ENCODE measurements around the gene PTDSS2.

PTDSS2 gene

DNA sequence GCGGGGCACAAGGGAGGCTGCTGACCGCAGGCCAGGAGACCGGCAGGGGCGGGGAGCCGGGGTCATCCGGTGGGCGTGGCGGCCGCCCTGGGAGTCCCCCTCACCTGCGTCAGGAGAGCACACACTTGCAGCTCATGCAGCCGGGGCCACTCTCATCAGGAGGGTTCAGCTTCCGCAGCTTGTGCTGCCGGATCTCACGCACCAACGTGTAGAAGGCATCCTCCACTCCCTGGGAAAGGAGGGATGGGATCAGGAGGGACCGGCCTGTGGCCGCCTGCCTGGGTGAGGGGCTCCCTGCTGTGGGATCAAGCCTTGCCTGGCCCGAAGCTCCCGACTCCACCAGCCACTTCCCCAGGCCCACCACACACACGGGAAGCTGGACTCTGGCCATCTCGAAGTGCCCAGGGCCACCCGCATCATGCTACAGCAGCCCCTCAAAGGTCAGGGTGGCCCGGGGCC lies 82.5 kb downstream of the PTDSS2 start:
- Histone ChIP-seq H3F3A (ENCODE audit: control insufficient read depth, insufficient read depth) (peaks cover 10% of the 10 kb centered on the region), H3K4me2 (ENCODE audit: low read length) (no peak overlapping the region), H3K36me3 (ENCODE audit: control insufficient read depth, low read length) (peaks cover 29% of the 10 kb centered on the region), H3K4me3 (ENCODE audit: low read length) (no peak overlapping the region), H3K9me2 (replicated peaks; ENCODE audit: control insufficient read depth, low read length) (no peaks in the 10 kb centered on the region), H3K4me1 (ENCODE audit: control insufficient read depth, low read length) (peaks cover 26% of the 10 kb centered on the region), H3K79me2 (ENCODE audit: control insufficient read depth, low read length) (peaks cover 20% of the 10 kb centered on the region), H3K27me3 (ENCODE audit: control insufficient read depth, low read length) (no peaks in the 10 kb centered on the region), H3K27ac (ENCODE audit: low read depth, low read length) (no peak overlapping the region), H3K9me3 (ENCODE audit: control insufficient read depth, insufficient read depth, low read length) (no peaks in the 10 kb centered on the region), H4K20me1 (ENCODE audit: control insufficient read depth, insufficient read depth, low read depth, low read length) (no peaks in the 10 kb centered on the region)
- TF ChIP-seq EZH2phosphoT487 (IDR thresholded peaks at IDR 0.05; ENCODE audit: borderline replicate concordance, low read length) = no peak
- TF ChIP-seq, protein P1, sequence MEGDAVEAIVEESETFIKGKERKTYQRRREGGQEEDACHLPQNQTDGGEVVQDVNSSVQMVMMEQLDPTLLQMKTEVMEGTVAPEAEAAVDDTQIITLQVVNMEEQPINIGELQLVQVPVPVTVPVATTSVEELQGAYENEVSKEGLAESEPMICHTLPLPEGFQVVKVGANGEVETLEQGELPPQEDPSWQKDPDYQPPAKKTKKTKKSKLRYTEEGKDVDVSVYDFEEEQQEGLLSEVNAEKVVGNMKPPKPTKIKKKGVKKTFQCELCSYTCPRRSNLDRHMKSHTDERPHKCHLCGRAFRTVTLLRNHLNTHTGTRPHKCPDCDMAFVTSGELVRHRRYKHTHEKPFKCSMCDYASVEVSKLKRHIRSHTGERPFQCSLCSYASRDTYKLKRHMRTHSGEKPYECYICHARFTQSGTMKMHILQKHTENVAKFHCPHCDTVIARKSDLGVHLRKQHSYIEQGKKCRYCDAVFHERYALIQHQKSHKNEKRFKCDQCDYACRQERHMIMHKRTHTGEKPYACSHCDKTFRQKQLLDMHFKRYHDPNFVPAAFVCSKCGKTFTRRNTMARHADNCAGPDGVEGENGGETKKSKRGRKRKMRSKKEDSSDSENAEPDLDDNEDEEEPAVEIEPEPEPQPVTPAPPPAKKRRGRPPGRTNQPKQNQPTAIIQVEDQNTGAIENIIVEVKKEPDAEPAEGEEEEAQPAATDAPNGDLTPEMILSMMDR (IDR thresholded peaks at IDR 0.05; ENCODE audit: low read depth, low read length, poor library complexity, severe bottlenecking) = no peak

DNA sequence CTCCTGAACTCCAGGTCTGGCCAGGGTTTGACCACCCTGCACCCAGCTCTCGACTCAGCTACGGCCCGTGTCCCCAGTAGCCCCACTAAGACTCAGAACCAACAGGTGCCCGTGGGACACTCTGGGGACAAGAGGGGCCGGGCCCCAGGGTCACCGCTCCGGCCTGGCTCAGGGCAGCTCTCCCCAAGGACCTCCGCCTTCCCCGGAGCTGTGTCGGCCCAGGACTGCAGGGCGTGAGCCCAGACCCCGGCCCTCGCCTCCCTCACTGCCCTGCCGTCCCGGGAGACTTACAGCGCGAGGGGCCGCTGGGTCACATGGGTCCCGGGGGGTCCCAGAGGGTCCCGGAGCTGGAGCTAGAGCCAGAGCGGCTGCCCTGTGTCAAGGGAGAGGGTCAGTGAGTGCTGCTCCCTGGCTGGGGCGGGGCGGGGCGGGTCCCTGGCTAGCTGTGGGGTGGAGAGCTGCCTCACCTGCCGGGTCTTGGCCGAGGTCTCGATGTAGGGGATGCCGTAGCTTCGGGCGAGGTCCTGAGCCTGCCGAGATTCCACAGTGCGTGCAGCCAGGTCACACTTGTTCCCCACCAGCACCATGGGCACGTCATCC lies 83.0 kb downstream of the PTDSS2 start:
- Histone ChIP-seq H3K4me2 (ENCODE audit: low read length) (no peak overlapping the region), H3K79me2 (ENCODE audit: control insufficient read depth, low read length) (peaks cover 20% of the 10 kb centered on the region), H3K4me1 (ENCODE audit: control insufficient read depth, low read length) (peaks cover 31% of the 10 kb centered on the region), H3K9me3 (ENCODE audit: control insufficient read depth, insufficient read depth, low read length) (no peaks in the 10 kb centered on the region), H3K27ac (ENCODE audit: low read depth, low read length) (no peak overlapping the region), H3F3A (ENCODE audit: control insufficient read depth, insufficient read depth) (peaks cover 10% of the 10 kb centered on the region), H3K27me3 (ENCODE audit: control insufficient read depth, low read length) (no peaks in the 10 kb centered on the region), H3K4me3 (ENCODE audit: low read length) (no peak overlapping the region), H3K9me2 (replicated peaks; ENCODE audit: control insufficient read depth, low read length) (no peaks in the 10 kb centered on the region), H4K20me1 (ENCODE audit: control insufficient read depth, insufficient read depth, low read depth, low read length) (no peaks in the 10 kb centered on the region), H3K36me3 (ENCODE audit: control insufficient read depth, low read length) (peaks cover 29% of the 10 kb centered on the region)
- TF ChIP-seq EZH2phosphoT487 (IDR thresholded peaks at IDR 0.05; ENCODE audit: borderline replicate concordance, low read length) = no peak
- TF ChIP-seq, protein P1 (IDR thresholded peaks at IDR 0.05; ENCODE audit: low read depth, low read length, poor library complexity, severe bottlenecking) = no peak

DNA sequence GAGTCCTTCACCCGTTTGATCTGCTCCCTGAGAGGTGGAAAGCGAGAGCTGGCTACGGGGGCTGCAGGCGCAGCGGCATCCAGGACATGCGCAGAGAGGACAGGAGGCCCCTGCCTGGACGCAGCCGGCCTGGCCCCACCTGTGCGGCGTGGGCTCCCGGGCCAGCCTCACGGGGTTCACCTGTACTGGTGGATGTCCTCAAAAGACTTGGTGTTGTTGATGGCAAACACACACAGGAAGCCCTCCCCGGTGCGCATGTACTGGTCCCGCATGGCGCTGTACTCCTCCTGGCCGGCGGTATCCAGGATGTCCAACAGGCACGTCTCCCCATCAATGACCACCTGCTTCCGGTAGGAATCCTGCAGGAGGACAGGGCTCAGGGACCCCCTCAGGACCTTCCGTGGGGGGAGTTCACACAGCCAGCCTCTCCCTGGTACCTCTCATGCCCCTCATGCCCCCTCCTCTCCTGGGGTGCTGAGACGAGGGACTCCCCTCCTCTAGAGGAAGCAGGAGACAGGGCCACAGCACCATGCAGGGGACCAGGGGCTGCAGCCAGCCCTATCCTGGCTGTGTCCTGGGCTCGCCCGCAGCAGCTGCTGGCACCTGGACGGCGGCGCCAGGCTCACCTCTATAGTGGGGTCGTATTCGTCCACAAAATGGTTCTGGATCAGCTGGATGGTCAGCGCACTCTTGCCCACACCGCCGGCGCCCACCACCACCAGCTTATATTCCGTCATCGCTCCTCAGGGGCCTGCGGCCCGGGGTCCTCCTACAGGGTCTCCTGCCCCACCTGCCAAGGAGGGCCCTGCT lies 83.7 kb downstream of the PTDSS2 start:
- H3K4me3 ChIP-seq (ENCODE audit: low read length) = peak overlapping the region; percentile 80

More for the DNA sequence above, 83.7 kb downstream of the PTDSS2 start:
- Histone ChIP-seq H3K79me2 (ENCODE audit: control insufficient read depth, low read length) (peaks cover 20% of the 10 kb centered on the region), H3K4me1 (ENCODE audit: control insufficient read depth, low read length) (peaks cover 34% of the 10 kb centered on the region), H3K36me3 (ENCODE audit: control insufficient read depth, low read length) (peaks cover 29% of the 10 kb centered on the region), H3K9me3 (ENCODE audit: control insufficient read depth, insufficient read depth, low read length) (no peaks in the 10 kb centered on the region), H3K4me2 (ENCODE audit: low read length) (peak overlapping the region; percentile 91), H3K27ac (ENCODE audit: low read depth, low read length) (no peak overlapping the region), H3F3A (ENCODE audit: control insufficient read depth, insufficient read depth) (peaks cover 10% of the 10 kb centered on the region), H3K9me2 (replicated peaks; ENCODE audit: control insufficient read depth, low read length) (no peaks in the 10 kb centered on the region), H3K27me3 (ENCODE audit: control insufficient read depth, low read length) (no peaks in the 10 kb centered on the region), H4K20me1 (ENCODE audit: control insufficient read depth, insufficient read depth, low read depth, low read length) (no peaks in the 10 kb centered on the region)
- TF ChIP-seq, protein P1 (IDR thresholded peaks at IDR 0.05; ENCODE audit: low read depth, low read length, poor library complexity, severe bottlenecking) = no peak
- no peak for TF ChIP-seq EZH2phosphoT487 (IDR thresholded peaks at IDR 0.05; ENCODE audit: borderline replicate concordance, low read length)

Measured in DOHH2 (cell line).